HG03280 (cell line): ENCODE results near the gene ZNF525.
"Not testable (repeated sequence)": the region's sequence is repeated elsewhere in the genome, so short reads cannot be mapped to it uniquely, and the experiment has no call there.

Source experiments
- ATAC-seq: cut with Tn5 transposase; IDR thresholded peaks from one replicate; pipeline ENCODE4 v1.9.1; 2021; ENCODE audit warnings: mild to moderate bottlenecking, moderate library complexity; ENCODE audit not compliant: unreplicated experiment

The ZNF525 gene

DNA sequence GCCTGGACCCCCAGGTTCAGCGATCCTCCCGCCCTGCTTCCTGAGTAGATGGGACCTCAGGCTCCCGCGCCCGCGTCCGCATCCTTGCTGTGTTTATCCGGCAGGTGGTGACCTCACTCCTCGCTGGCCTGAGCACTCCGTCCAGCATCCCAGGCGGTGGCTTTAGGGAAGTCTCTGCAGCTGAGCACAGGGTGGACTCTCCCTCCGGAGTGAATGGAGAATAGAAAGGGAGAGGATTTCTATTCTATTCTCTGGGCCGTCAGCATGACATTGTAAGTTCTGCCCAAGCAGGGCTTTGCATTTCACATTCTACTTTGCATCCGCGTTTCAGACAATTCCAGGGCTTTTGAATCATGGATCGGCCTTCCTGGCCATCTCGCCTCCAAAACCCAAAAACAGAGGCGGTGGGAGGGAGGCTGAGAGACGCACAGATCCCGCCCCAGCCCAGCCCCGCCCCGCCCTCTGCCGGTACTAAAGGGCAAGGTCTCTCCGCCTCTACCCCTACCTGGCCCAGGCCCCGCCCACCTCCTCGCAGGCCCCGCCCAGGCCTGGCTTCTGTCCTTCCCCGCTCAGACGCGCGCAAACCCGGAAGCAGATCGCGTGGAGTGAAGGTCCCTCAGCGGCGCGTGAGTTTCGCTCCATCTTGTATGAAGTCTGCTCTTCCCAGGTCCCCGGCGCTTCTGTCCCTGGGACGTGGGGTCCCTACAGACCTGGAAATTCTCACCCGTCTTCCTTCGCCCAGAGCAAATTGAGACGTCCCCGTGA, at the start of gene ZNF525:
ZNF525 (plus strand) TSS at position 572 of the 765 bp plus-strand sequence. CDS start 6,577 bp downstream, outside the sequence.
- ATAC-seq = peak; percentile 100

DNA sequence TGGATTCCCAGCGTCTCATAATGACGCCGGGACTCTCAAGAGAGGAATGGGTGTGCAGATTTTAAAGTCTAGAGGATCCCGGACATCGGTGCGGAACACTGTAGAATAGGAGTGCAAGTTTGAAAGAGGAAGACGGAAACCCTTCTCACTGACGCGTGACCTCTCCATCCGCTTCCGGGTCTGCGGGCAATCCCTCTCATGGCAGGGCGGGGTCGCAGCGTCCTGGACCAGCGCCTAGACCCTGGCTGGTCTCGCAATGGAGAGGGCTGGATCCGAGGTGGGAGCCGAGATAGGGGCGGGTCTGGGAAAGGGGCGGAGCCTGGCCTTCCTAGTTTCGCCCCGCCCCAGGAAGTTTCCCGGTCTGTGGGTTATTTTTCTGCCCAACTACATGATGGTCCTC, 36.5 kb upstream of the ZNF525 start:
- ATAC-seq = no peak

- no peak for ATAC-seq
Measured at GRCh38 chr19:53332484-53332883, 33.0 kb upstream of the ZNF525 start.

DNA sequence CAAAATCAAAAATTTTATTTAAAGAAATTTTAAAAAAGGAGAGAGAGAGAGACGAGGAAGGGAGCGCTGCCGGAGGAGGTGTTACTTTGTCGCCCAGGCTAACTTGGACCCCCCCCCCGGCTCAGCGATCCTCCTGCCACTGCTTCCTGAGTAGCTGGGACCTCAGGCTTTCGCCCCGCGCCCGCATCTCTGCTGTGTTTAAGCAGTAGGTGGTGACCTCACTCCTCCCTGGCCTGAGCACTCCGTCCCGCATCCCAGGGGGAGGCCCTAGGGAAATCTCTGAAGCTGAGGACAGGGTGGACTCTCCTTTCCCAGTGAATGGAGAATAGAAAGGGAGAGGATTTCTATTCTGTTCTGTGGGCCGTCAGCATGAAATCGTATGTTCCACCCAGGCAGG, 32.4 kb upstream of the ZNF525 start:
- no peak for ATAC-seq

GRCh38 chr19:53333463-53334449, 31.7 kb upstream of the ZNF525 start, which contains the start of gene ZNF845:
ZNF845 (plus strand) TSS chr19:53333749; CDS start chr19:53341308, 7,559 bp downstream.
- peak; percentile 97 for ATAC-seq

DNA sequence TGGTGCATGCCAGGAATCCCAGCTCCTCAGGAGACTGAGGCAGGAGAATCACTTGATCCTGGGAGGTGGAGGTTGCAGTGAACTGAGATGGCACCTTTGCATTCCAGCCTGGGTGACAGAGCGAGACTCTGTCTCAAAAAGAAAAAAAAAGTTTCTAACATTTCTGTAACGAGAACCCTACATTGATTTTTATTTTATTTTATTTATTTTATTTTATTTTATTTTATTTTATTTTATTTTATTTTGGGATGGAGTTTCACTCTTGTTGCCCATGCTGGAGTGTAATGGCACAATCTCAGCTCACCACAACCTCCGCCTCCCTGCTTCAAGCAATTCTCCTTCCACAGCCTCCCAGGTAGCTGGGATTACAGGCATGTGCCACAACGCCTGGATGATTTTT, 21.1 kb upstream of the ZNF525 start:
- ATAC-seq = not testable (repeated sequence)

DNA sequence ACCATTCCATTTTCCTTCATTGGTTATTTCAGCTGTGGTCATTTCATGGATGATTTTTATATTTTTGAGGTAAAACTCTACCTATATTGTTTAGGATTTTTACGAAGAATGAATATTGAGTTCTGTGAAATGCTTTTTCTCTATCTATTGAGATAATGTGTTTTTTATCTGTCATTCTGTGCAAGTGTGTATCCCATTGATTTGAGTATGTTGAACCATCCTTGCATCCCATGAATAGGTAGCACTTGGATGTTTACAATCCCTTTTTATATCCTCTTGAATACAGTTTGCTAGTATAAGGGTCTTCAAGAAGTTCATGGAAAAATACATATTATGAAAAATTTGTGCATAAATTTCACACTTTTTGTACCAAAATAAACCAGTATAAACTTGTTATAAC, 9.8 kb upstream of the ZNF525 start:
- no peak for ATAC-seq

DNA sequence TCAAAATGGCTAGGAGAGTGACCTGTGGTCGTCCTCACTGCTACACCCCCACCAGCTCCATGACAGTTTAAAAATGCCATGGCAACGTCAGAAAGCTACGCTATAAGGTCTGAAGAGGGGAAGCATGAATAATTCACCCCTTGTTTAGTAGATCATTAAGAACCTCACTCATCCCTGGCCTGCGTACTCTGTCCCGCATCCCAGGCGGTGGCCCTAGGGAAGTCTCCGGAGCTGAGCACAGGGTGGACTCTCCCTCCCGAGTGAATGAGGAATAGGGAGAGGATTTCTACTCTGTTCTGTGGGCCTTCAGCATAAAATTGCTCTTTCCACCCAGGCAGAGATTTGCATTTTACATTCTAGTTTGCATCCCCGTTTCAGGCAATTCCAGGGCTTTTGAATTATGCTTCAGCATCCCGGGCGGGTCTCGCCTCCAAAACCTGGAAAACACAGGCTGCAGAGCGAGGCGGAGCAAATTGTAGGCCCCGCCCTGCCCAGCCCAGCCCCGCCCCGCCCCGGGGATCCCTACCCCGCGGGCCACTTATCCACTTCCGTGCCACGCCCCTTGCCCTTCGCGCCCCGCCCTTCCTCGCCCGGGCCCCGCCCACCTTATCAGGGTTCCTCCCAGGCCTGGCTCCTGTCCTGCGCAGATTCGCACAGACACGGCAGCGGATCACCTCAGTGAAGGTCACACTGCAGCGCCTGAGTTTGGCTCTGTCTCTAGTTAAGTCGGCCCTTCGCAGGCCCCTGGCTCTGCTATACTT, 7.5 kb upstream of the ZNF525 start:
- ATAC-seq = no peak

DNA sequence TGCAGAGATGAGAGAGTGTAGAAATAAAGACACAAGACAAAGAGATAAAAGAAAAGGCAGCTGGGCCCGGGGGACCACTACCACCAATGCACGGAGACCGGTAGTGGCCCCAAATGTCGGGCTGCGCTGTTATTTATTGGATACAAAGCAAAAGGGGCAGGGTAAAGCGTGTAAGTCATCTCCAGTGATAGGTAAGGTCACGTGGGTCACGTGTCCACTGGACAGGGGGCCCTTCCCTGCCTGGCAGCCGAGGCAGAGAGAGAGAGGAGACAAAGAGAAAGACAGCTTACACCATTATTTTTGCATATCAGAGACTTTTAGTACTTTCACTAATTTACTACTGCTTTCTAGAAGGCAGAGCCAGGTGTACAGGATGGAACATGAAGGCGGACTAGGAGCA, 5.4 kb upstream of the ZNF525 start:
- ATAC-seq = not testable (repeated sequence)

- ATAC-seq = peak; percentile 17
Measured at GRCh38 chr19:53365899-53366493, 491 bp downstream of the ZNF525 start.

- no peak for ATAC-seq
Measured at GRCh38 chr19:53372196-53372595, 6.7 kb downstream of the ZNF525 start.

DNA sequence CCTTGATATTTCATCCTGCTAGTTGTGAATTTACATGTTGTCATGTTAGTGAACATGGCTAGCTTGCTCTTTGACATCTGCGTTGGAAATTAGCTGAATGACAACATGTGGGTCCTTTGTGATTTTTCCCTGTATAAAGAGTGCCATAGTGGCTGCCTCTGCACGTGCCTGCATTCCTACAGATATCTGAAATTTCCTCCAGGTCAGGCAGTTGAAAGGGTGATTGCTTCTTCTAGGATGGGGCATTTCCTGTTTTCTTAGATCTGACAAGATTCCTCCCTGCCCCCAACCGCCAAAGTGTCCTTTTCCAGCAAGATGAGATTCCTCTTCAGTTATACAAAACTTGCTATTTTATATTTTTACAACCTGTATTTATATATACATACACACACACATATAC, 8.8 kb downstream of the ZNF525 start:
- no peak for ATAC-seq

DNA sequence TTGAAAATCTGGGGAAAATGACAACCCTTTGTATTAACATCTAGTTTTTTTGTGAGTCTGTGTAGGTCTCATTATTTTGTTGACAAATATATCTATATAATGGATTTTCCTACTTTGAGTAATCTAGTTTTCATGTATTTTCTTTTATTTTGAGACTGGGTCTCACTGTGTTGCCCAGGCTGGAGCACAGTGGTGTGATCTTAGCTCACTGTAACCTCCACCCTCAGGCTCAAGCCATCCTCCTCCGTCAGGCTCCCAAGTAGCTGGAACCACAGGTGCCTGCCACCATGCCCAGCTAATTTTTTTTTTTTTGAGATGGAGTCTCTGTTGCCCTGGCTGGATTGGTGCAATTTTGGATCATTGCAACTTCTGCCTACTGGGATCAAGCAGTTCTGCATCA, 9.2 kb downstream of the ZNF525 start:
- ATAC-seq = no peak

GRCh38 chr19:53381376-53381775, 15.9 kb downstream of the ZNF525 start:
- no peak for ATAC-seq

DNA sequence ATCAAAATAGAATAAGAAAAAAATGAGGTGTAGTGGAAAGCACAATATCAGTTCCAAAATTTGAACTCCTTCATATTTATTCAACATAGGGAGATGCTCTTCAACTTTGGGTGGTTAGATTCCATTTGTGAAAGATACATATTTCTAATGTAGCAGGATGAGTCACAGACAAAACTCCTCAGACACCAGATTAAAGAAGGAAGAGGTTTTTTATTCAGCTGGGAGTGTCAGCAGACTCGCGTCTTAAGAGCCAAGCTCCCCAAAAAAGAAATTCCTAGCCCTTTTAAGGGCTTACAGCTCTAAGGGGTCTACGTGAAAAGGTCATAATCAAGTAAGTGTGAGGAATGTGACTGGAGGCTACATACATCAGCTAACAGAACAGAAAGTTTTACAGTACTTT, 22.7 kb downstream of the ZNF525 start:
- ATAC-seq = no peak

DNA sequence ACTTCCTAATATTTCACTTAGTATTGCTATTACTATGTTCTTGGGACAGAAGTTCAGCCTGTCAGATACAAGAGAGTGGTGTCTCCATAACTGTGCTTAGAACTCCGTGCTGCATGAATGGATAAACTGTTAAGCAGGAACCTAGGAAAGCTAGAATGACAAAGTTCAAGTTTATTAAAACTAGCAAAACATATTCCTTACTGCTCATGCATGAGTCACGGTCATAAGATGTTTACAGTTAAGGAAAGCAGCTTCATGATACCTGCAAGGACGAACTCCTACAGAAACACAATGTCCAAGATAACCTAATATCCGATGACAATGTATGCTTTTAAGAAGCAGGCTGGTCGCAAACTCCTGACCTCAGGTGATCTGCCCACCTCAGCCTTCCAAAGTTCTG, 23.4 kb downstream of the ZNF525 start:
- no peak for ATAC-seq

GRCh38 chr19:53389571-53389970, 24.1 kb downstream of the ZNF525 start:
- ATAC-seq = no peak

GRCh38 chr19:53389978-53390377, 24.5 kb downstream of the ZNF525 start:
- no peak for ATAC-seq

DNA sequence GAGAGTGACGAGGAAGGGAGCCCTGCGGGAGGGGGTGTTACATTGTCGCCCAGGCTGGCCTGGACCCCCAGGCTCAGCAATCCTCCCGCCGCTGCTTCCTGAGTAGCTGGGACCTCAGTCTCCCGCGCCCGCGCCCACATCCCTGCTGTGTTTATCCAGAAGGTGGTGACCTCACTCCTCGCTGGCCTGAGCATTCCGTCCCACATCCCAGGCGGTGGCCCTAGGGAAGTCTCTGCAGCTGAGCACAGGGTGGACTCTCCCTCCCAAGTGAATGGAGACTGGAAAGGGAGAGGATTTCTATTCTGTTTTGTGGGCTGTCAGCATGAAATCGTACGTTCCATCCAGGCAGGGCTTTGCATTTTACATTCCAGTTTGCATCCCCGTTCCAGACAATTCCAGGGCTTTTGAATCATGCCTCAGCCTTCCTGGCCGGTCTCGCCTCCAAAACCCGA, 29.0 kb downstream of the ZNF525 start:
- ATAC-seq = no peak
